Ovary (tissue), 3 donors: ENCODE measurements around the gene EEIG1.

Experiments used
- EP300 ChIP-seq: sonication (generic); formaldehyde crosslinking; IDR thresholded peaks from one replicate; pipeline ENCODE4 v1.6.1; 2017; ENCODE audit warnings: antibody characterized with exemption
- POLR2A ChIP-seq: fragments of 450-650 bp; IDR thresholded peaks from one replicate; pipeline ENCODE4 v1.6.1; 2017; ENCODE audit warnings: antibody characterized with exemption, mild to moderate bottlenecking, moderate library complexity
- TF ChIP-seq, protein P1 (sequence below), 3 donors: fragments of 450-650 bp in 2 of 3; fragments of 200-600 bp in 1 of 3; IDR thresholded peaks; one replicate each; pipeline versions ENCODE4 v1.5.1 to v1.8.0; 2016 to 2022; ENCODE audit warnings: antibody characterized with exemption in 3 of 3, mild to moderate bottlenecking in 1 of 3
- donor health status: DM: no; HTN: no; CAD: no.

DNA sequence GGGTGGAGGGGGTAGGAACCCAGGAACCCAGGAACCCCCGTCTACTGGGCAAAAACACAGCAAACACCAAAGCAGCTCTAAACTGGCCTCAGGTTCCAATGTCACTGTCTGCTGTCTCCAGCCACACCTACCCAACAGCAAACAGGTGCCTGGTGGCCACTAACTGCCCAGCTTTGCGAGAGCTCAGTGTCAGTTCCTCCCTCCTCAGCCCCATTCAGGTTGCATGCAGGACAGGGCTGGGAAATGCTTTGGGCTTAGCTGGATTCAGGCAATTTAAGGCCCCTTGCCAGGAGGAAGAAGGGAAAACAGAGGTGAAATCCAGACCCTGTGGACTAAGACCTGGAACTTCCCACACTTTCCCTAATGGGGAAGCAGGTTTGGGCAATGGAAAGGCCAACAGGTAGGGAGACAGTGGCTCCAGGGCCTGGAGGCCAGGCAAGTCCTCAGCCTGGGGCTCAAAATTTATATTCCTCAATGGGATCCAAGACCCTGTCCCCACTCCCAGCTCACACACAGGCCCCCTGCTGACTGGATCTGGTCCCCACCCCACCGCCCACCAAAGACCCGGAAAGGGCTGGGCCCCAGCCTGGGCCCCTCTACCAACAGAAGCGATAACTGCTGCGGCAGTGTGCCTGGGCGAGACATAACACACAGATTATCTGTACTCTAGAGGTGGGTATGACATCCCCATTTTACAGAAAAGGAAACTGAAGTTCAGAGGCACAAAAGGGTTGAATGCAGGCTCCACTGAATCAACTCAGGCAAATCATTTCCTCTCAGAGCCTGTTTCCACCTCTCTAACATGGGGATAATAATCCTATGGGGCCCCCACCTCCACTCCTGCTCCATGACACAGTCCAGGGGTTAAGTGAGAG lies 3.5 kb downstream of the EEIG1 start:
- TF ChIP-seq, protein P1, sequence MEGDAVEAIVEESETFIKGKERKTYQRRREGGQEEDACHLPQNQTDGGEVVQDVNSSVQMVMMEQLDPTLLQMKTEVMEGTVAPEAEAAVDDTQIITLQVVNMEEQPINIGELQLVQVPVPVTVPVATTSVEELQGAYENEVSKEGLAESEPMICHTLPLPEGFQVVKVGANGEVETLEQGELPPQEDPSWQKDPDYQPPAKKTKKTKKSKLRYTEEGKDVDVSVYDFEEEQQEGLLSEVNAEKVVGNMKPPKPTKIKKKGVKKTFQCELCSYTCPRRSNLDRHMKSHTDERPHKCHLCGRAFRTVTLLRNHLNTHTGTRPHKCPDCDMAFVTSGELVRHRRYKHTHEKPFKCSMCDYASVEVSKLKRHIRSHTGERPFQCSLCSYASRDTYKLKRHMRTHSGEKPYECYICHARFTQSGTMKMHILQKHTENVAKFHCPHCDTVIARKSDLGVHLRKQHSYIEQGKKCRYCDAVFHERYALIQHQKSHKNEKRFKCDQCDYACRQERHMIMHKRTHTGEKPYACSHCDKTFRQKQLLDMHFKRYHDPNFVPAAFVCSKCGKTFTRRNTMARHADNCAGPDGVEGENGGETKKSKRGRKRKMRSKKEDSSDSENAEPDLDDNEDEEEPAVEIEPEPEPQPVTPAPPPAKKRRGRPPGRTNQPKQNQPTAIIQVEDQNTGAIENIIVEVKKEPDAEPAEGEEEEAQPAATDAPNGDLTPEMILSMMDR (IDR thresholded peaks at IDR 0.05): no peak
- no peak for TF ChIP-seq POLR2A
- no peak for TF ChIP-seq EP300
